Measurements from ENCODE around the gene RALGAPA2.

RALGAPA2 gene

GRCh38 chr20:20366876-20367574 lies 345.4 kb downstream of the RALGAPA2 start:
- Histone ChIP-seq H3K4me1 (ENCODE audit: control insufficient read depth, insufficient read depth, low read length) (no peaks in the 10 kb centered on the region), H3K36me3 (ENCODE audit: insufficient read depth, low read length) (no peaks in the 10 kb centered on the region), H3K27me3 (ENCODE audit: control insufficient read depth, insufficient read depth, low read length) (peaks cover 79% of the 10 kb centered on the region), H3K4me2 (ENCODE audit: low read length) (no peak overlapping the region), H3K9ac (ENCODE audit: low read depth, low read length) (no peak overlapping the region), H3K9me3 (replicated peaks; ENCODE audit: low read length) (no peaks in the 10 kb centered on the region), H3K4me3 (ENCODE audit: low read length) (no peak overlapping the region)

- Histone ChIP-seq H3K9me3 (replicated peaks; ENCODE audit: low read length) (no peaks in the 10 kb centered on the region), H3K4me2 (ENCODE audit: low read length) (no peak overlapping the region), H3K4me3 (ENCODE audit: low read length) (no peak overlapping the region), H3K9ac (ENCODE audit: low read depth, low read length) (no peak overlapping the region), H3K27me3 (ENCODE audit: control insufficient read depth, insufficient read depth, low read length) (peaks cover 79% of the 10 kb centered on the region), H3K36me3 (ENCODE audit: insufficient read depth, low read length) (no peaks in the 10 kb centered on the region), H3K4me1 (ENCODE audit: control insufficient read depth, insufficient read depth, low read length) (no peaks in the 10 kb centered on the region)
Observed at GRCh38 chr20:20366551-20366875, 345.9 kb downstream of the RALGAPA2 start.

DNA sequence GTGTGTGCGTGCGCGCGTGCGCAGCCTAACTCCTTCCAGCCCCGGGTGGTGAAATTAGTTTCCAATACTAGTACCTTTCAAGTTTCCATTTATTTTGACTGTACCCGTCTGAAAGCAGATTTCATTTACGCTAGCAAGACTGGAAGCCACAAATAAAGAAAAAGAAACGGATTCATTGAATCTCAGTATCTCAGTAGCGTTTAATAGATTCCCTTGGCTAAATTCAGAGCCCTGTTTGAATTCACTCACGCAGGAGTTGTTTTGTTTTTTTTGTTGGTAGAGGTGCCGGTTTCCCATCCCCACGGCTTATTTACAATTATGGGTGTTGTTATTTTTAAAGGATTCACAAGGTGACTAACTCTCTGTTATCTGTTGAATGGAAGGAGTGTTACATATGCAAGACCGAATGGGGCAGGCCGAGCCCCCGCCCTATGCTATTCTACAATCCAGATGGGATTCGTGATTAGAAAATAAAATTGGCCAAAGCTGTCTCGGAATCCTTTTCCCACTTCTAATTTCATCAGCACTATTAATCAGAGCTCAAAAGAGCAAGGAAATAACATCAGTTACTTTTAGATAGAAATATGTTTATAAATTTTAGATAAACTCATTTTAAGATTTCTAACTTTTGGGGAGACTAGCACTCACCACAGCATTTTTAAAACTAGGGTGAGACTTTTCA lies 346.8 kb downstream of the RALGAPA2 start:
- peaks cover 79% of the 10 kb centered on the region for H3K27me3 ChIP-seq (ENCODE audit: control insufficient read depth, insufficient read depth, low read length)
- H3K9ac ChIP-seq (ENCODE audit: low read depth, low read length) = no peak overlapping the region
- no peaks in the 10 kb centered on the region for H3K36me3 ChIP-seq (ENCODE audit: insufficient read depth, low read length)
- H3K9me3 ChIP-seq (replicated peaks; ENCODE audit: low read length) = no peaks in the 10 kb centered on the region
- no peaks in the 10 kb centered on the region for H3K4me1 ChIP-seq (ENCODE audit: control insufficient read depth, insufficient read depth, low read length)
- no peak overlapping the region for H3K4me3 ChIP-seq (ENCODE audit: low read length)
- H3K4me2 ChIP-seq (ENCODE audit: low read length) = no peak overlapping the region

DNA sequence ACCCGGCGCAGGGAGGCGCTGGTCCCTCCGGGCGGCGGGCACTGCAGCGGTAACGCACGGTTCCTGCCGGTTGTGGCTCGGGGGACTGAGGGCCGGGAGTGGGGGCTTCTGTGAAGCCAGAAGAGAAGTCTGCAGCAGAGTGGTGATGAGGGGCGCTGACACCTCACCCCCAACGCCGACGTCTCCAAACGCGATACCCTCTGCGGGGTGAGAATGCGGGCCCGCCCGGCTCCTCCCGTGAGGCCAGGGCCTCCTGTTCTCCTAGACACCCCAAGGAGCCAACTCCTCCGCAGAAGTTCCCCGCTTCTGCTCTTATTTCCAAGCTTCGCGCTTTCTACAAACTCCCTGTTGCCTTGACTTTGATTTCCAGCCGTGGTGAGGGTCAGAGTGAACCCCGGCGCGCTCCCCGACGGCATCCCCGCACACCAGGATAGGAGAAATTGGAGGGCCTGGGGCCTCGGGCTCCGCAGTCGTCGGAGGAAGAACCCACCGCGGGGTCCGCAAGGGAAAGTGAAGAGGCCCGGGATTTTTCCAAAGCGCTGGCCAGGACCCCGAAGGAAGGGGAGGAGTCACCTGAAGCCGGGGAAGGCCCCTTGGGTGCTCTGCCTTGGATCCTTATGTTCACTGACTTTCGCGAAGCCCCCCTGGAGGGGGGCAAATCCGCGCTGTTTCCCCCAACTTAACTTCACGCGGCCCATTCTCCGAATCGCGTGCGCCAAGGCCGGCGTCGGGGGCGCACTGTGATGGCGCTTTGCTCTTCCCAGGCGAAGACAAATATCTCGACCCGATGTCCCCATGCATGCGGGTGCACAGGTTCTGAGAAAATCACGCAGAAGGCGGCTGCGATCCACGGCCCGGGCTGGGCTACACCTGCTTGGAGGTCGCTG lies 347.6 kb downstream of the RALGAPA2 start:
- Histone ChIP-seq H3K9me3 (replicated peaks; ENCODE audit: low read length) (no peaks in the 10 kb centered on the region), H3K27me3 (ENCODE audit: control insufficient read depth, insufficient read depth, low read length) (peaks cover 75% of the 10 kb centered on the region), H3K36me3 (ENCODE audit: insufficient read depth, low read length) (no peaks in the 10 kb centered on the region), H3K4me2 (ENCODE audit: low read length) (no peak overlapping the region), H3K4me1 (ENCODE audit: control insufficient read depth, insufficient read depth, low read length) (no peaks in the 10 kb centered on the region), H3K9ac (ENCODE audit: low read depth, low read length) (no peak overlapping the region), H3K4me3 (ENCODE audit: low read length) (no peak overlapping the region)

DNA sequence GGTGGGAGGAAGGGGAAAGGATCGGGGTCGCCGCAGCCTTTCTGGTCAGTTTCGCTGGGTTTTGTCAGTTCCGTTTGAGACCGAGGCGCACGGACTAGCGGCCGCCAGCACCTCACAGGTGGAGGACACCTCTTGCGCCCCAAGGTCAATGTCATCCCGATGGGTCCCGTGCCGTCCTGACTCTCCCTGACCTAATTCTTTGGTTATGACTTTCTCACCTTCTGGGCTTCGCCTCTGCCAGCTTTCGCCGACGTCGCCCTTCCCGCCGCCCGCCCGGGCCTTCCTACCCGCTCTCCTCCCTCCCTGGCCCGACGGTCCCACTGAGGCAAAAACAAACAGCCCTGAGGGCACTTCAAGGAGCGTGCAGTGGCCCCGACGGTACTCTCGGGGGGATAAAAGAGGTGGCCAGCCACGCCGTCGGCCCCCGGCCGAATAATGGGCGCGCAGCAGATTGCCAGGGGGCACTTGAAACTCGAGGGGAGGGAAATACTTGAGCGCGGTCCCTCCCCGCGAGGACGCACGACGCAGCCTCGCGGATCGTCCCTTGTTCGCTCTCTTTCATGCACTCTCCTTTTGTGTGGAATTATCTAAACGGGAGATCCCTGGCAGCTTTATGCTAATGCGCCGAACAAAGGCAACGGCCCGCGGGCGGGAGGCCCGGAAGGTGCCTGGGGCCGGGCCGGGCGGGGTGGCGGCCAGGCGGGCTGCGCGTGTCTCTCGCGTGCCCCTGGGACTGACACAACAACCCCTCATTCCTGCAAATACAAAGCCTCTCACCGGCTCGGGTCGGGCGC lies 348.4 kb downstream of the RALGAPA2 start:
- Histone ChIP-seq H3K27me3 (ENCODE audit: control insufficient read depth, insufficient read depth, low read length) (peaks cover 69% of the 10 kb centered on the region), H3K36me3 (ENCODE audit: insufficient read depth, low read length) (no peaks in the 10 kb centered on the region), H3K4me3 (ENCODE audit: low read length) (no peak overlapping the region), H3K4me2 (ENCODE audit: low read length) (no peak overlapping the region), H3K9ac (ENCODE audit: low read depth, low read length) (no peak overlapping the region), H3K9me3 (replicated peaks; ENCODE audit: low read length) (no peaks in the 10 kb centered on the region), H3K4me1 (ENCODE audit: control insufficient read depth, insufficient read depth, low read length) (no peaks in the 10 kb centered on the region)

DNA sequence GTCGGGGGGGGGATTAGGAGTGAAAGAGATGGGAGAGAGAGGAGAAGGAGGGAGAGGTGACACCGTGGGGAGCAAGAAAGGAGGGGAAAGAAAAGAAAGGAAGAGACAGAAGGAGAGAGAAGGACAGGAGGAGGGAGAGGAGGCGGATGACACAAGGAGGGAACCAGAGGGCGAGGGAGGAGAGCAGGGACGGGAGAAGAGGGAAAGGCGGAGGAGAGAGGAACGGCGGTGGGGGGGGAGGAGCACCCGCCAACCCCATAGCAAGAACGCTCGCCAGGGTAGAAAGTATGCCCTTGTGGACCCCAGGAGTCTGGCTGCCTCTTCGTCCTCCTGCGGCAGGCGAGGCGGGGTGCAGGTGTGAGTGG lies 349.0 kb downstream of the RALGAPA2 start:
- H3K36me3 ChIP-seq (ENCODE audit: insufficient read depth, low read length) = no peaks in the 10 kb centered on the region
- no peak overlapping the region for H3K9ac ChIP-seq (ENCODE audit: low read depth, low read length)
- no peak overlapping the region for H3K4me2 ChIP-seq (ENCODE audit: low read length)
- H3K4me1 ChIP-seq (ENCODE audit: control insufficient read depth, insufficient read depth, low read length) = no peaks in the 10 kb centered on the region
- H3K4me3 ChIP-seq (ENCODE audit: low read length) = no peak overlapping the region
- no peaks in the 10 kb centered on the region for H3K9me3 ChIP-seq (replicated peaks; ENCODE audit: low read length)
- peaks cover 69% of the 10 kb centered on the region for H3K27me3 ChIP-seq (ENCODE audit: control insufficient read depth, insufficient read depth, low read length)

GRCh38 chr20:20362774-20363433 lies 349.5 kb downstream of the RALGAPA2 start:
- Histone ChIP-seq H3K9me3 (replicated peaks; ENCODE audit: low read length) (no peaks in the 10 kb centered on the region), H3K4me3 (ENCODE audit: low read length) (no peak overlapping the region), H3K27me3 (ENCODE audit: control insufficient read depth, insufficient read depth, low read length) (peaks cover 71% of the 10 kb centered on the region)

DNA sequence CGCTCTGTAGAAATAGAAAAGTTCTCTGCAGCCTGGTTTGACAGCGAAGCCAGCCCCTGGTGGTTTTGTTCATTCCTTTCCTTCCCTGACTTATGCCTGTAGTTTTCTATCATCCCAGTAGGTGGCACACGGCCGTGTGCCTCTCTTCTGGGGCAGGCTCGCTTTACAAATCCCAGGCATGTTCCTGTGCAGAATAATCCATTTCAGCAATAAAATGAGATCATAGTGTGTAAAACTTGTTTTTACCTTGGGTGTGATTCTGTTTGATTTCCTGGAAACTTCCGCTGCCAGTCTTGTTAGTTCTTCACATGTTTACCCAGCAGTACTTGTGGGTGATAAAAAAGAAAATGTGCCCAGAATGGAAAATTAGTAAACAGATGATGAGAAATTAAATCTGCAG lies 352.0 kb downstream of the RALGAPA2 start:
- no peaks in the 10 kb centered on the region for H3K4me1 ChIP-seq (ENCODE audit: control insufficient read depth, insufficient read depth, low read length)
- no peaks in the 10 kb centered on the region for H3K9me3 ChIP-seq (replicated peaks; ENCODE audit: low read length)

More at GRCh38 chr20:20362774-20363433, 349.5 kb downstream of the RALGAPA2 start:
- Histone ChIP-seq H3K36me3 (ENCODE audit: insufficient read depth, low read length) (no peaks in the 10 kb centered on the region), H3K9ac (ENCODE audit: low read depth, low read length) (no peak overlapping the region), H3K4me2 (ENCODE audit: low read length) (no peak overlapping the region), H3K4me1 (ENCODE audit: control insufficient read depth, insufficient read depth, low read length) (no peaks in the 10 kb centered on the region)

DNA sequence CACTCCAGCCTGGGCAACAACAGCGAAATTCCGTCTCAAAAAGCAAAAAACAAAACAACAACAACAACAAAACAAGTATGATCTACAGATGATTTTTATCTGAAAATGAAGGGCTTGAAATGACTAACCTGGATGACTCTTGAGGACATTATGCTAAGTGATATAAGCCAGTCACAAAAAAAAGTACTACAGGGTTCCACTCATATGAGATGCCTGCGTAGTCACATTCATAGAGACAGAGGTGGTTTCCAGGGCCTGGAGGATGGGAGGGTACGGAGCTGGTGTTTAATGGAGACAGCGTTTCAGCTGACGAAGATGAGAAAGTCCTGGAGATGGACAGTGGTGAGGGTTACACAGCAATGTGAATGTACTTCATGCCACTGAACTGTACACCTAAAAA lies 352.8 kb downstream of the RALGAPA2 start:
- H3K9me3 ChIP-seq (replicated peaks; ENCODE audit: low read length) = no peaks in the 10 kb centered on the region
- H3K4me3 ChIP-seq (ENCODE audit: low read length) = no peak overlapping the region
- H3K4me1 ChIP-seq (ENCODE audit: control insufficient read depth, insufficient read depth, low read length) = no peaks in the 10 kb centered on the region
- H3K27me3 ChIP-seq (ENCODE audit: control insufficient read depth, insufficient read depth, low read length) = peaks cover 46% of the 10 kb centered on the region
- H3K9ac ChIP-seq (ENCODE audit: low read depth, low read length) = no peak overlapping the region
- no peak overlapping the region for H3K4me2 ChIP-seq (ENCODE audit: low read length)
- no peaks in the 10 kb centered on the region for H3K36me3 ChIP-seq (ENCODE audit: insufficient read depth, low read length)

More for the DNA sequence above, 352.0 kb downstream of the RALGAPA2 start:
- H3K27me3 ChIP-seq (ENCODE audit: control insufficient read depth, insufficient read depth, low read length) = peaks cover 54% of the 10 kb centered on the region
- H3K9ac ChIP-seq (ENCODE audit: low read depth, low read length) = no peak overlapping the region
- no peaks in the 10 kb centered on the region for H3K36me3 ChIP-seq (ENCODE audit: insufficient read depth, low read length)
- H3K4me2 ChIP-seq (ENCODE audit: low read length) = peak overlapping the region; percentile 31
- H3K4me3 ChIP-seq (ENCODE audit: low read length) = no peak overlapping the region

GRCh38 chr20:20358801-20359200 lies 353.6 kb downstream of the RALGAPA2 start:
- H3K27me3 ChIP-seq (ENCODE audit: control insufficient read depth, insufficient read depth, low read length) = peaks cover 38% of the 10 kb centered on the region
- no peaks in the 10 kb centered on the region for H3K4me1 ChIP-seq (ENCODE audit: control insufficient read depth, insufficient read depth, low read length)
- H3K36me3 ChIP-seq (ENCODE audit: insufficient read depth, low read length) = no peaks in the 10 kb centered on the region
- H3K9me3 ChIP-seq (replicated peaks; ENCODE audit: low read length) = no peaks in the 10 kb centered on the region
- no peak overlapping the region for H3K9ac ChIP-seq (ENCODE audit: low read depth, low read length)
- H3K4me3 ChIP-seq (ENCODE audit: low read length) = no peak overlapping the region
- no peak overlapping the region for H3K4me2 ChIP-seq (ENCODE audit: low read length)
